Left ventricle myocardium inferior (tissue), 1 donor: ENCODE data around the gene CREB5. TPM values are rescaled to one million over a fixed set of nuclear protein-coding genes. Genes with fewer than 3 reads are reported as not detected.
A peak's percentile ranks its signal among the peaks of the same experiment; 100 is the strongest.

Source experiments
- DNase-seq: peaks from one replicate; pipeline ENCODE4 v3.0.0-alpha.2; 2020
- H3K27ac ChIP-seq: fragments of 200-600 bp; replicated peaks from 2 replicates; pipeline ENCODE4 v1.8.0; 2021
- H3K27me3 ChIP-seq: fragments of 200-600 bp; 2 replicates; pipeline ENCODE4 v1.8.0; 2021; ENCODE audit warnings: low read depth
- H3K36me3 ChIP-seq: fragments of 200-600 bp; 2 replicates; pipeline ENCODE4 v1.8.0; 2021
- H3K4me1 ChIP-seq: fragments of 200-600 bp; 2 replicates; pipeline ENCODE4 v1.8.0; 2021
- H3K4me3 ChIP-seq: fragments of 200-600 bp; 2 replicates; pipeline ENCODE4 v1.8.0; 2021; ENCODE audit warnings: mild to moderate bottlenecking, moderate library complexity
- H3K9me3 ChIP-seq: fragments of 200-600 bp; replicated peaks from 2 replicates; pipeline ENCODE4 v1.8.0; 2021
- intact Hi-C: fragments of 100-400 bp; cut with micrococcal nuclease; formaldehyde crosslinking; loops from one replicate; pipeline ENCODE4 v1.11.0; 2022
- total RNA-seq: library from RNA; stranded (reverse); fragmentation: NEBNext Ultra II Directional; extraction: Animal tissue kit (Norgen Biotek cat#: 25700); gene quantifications from one replicate; pipeline ENCODE4 v1.2.1, GENCODE V29; 2021
- TF ChIP-seq, protein P1 (sequence below): fragments of 200-600 bp; IDR thresholded peaks from 2 replicates; pipeline ENCODE4 v1.8.0; 2021; ENCODE audit warnings: antibody characterized with exemption, mild to moderate bottlenecking, borderline replicate concordance
- donor health status: DM: no; HTN: yes; CAD: no; lungs with severe emphysema.

CREB5 gene
- total RNA-seq, 1 donor from 2014 or later: 9.8 TPM

DNA sequence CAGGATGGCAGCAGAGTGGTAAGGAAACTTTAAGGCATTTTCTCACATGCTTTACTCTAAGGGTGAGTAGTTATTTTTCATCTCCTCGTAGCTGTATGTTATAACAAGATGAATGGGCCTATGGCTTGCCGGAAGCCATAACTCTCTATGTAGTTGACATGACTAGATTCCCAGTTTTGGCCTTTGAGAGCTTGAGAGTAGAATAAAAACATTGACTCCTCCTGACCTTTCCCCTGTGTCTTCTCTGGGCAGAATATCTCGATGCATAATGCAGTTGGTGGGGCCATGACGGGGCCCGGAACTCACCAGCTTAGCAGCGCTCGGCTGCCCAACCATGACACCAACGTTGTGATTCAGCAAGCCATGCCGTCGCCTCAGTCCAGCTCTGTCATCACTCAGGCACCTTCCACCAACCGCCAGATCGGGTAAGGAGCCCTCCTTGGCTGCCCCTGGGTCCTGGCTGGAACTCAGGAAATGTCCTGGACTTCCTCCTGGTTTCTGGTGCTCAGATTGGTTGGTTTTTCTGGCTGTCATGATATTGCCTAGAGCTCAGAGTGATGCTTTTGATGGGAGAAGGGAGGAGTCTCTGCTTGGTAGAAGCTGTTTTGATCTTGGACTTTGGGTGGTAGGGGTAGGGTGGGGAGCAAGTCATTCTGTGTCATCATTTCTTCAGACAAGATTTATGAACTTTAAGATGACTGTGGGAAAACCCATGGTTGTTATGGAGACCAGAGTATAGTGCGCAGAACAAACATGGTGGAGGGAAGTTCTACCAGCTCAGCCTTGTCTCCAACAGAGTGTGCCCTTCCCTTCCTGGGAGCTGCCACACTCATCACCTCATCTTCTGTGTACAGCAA is 158.0 kb downstream of the CREB5 start:
- H3K9me3 ChIP-seq: no peaks in the 10 kb centered on the region
- TF ChIP-seq, protein P1, sequence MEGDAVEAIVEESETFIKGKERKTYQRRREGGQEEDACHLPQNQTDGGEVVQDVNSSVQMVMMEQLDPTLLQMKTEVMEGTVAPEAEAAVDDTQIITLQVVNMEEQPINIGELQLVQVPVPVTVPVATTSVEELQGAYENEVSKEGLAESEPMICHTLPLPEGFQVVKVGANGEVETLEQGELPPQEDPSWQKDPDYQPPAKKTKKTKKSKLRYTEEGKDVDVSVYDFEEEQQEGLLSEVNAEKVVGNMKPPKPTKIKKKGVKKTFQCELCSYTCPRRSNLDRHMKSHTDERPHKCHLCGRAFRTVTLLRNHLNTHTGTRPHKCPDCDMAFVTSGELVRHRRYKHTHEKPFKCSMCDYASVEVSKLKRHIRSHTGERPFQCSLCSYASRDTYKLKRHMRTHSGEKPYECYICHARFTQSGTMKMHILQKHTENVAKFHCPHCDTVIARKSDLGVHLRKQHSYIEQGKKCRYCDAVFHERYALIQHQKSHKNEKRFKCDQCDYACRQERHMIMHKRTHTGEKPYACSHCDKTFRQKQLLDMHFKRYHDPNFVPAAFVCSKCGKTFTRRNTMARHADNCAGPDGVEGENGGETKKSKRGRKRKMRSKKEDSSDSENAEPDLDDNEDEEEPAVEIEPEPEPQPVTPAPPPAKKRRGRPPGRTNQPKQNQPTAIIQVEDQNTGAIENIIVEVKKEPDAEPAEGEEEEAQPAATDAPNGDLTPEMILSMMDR: no peak
- DNase-seq: no peak
- H3K27me3 ChIP-seq: no peaks in the 10 kb centered on the region
- no peak overlapping the region for H3K4me3 ChIP-seq
- H3K4me1 ChIP-seq: peaks cover 20% of the 10 kb centered on the region
- intact Hi-C loops: no loop called here
- H3K36me3 ChIP-seq: no peaks in the 10 kb centered on the region
- H3K27ac ChIP-seq: no peak overlapping the region

DNA sequence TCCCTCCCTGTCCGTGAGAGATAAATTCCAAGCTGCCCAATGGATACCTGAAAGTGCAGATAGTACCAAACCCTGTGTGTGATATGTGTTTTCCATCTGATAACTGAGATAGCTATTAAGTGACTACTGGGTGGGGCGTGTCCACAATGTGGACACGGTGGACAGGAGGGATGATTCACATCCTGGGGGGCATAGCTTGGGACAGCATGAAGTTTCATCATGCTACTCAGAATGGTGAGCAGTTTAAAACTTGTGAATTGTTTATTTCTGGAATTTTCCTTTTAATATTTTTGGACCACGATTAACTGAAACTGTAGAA is 158.6 kb downstream of the CREB5 start:
- Histone ChIP-seq H3K27me3 (no peaks in the 10 kb centered on the region), H3K36me3 (no peaks in the 10 kb centered on the region), H3K4me1 (peaks cover 20% of the 10 kb centered on the region), H3K27ac (no peak overlapping the region), H3K9me3 (no peaks in the 10 kb centered on the region), H3K4me3 (no peak overlapping the region)
- intact Hi-C loops: no loop called here
- TF ChIP-seq, protein P1: no peak
- DNase-seq: no peak

DNA sequence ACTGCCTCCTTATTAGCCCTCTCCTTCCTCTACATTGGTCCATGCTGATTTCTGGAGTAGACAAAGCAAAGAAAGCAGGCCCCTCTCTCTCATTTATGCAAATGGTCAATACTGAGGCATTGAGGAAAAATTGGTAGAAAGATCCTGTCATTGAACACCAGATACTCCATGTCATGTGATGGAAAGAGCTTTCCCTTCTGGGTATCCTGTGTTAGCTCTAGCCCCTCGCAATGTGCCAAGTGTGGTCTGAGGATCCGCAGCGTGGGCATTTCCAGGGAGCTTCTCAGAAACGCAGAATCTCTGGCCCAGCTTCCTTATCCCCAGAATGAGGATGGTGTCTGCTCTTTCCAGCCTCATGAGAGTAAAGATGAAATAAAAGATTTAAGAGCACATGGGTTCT is 159.1 kb downstream of the CREB5 start:
- no peak for DNase-seq
- TF ChIP-seq, protein P1: no peak
- intact Hi-C loops: no loop called here
- Histone ChIP-seq H3K4me1 (peaks cover 23% of the 10 kb centered on the region), H3K9me3 (no peaks in the 10 kb centered on the region), H3K27me3 (no peaks in the 10 kb centered on the region), H3K36me3 (no peaks in the 10 kb centered on the region), H3K27ac (no peak overlapping the region), H3K4me3 (no peak overlapping the region)

DNA sequence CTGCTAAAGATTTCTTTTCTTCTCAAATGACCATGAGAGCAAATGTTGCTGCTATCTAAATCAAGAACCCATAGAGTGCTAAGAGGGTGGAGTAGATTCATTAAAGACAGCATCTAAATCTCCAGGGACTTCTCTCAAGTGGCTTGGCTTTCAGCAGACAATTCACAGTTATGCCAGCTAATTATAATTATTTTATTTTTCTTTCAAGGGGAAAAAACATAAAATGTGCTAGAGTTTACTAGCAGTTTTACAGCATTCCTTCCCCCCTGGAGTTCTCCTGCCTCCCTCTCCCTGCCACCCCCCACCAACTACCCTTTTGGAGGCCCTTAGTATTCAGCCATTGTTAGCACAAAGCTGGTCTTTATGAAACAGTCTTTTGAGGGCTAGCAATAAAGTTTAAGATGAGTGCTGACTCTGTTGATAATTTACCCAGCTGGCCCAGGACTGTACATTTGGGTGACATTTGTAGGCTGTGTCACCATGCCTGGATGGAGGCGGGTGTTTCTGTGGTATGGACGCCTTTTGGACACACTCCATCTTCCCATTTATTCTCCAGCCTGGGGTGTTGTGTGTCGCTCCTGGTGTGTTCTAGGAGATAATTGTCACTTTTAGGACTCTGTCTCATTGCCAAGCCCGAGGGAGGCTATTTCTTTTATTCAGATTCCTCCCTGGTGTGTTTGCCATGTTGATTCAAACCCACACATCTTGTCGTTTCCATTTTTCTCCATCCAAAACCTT is 160.2 kb downstream of the CREB5 start:
- no peaks in the 10 kb centered on the region for H3K36me3 ChIP-seq
- DNase-seq: no peak
- no peaks in the 10 kb centered on the region for H3K9me3 ChIP-seq
- TF ChIP-seq, protein P1: no peak
- no peak overlapping the region for H3K4me3 ChIP-seq
- H3K4me1 ChIP-seq: peaks cover 30% of the 10 kb centered on the region
- intact Hi-C loops: no loop called here
- no peaks in the 10 kb centered on the region for H3K27me3 ChIP-seq
- no peak overlapping the region for H3K27ac ChIP-seq

DNA sequence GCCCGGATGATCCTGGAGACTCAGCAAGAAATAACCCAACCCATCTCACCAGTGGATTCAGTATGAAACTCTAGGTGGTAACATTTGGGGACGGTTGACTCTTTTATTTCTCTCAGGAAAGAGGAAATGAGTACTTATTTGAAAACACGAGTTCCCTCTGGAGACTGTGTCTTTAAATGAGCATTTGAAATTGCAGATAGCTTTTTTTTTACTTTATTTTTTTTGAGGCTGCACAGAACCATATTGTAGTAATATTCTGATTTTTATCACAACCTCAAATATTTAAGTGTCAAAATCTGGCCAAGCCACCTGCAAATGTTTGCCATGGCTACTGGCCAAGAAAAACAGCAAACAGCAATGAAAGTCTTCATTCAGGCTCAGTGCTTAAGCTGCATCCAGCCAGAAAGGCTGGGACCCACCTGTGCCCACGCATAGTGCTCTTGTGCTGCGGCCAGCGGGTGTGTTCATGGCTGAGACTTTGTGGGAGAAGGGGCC is 160.8 kb downstream of the CREB5 start:
- DNase-seq: peak; percentile 19
- Histone ChIP-seq H3K9me3 (no peaks in the 10 kb centered on the region), H3K36me3 (no peaks in the 10 kb centered on the region), H3K27me3 (no peaks in the 10 kb centered on the region), H3K4me3 (no peak overlapping the region), H3K4me1 (peaks cover 30% of the 10 kb centered on the region), H3K27ac (no peak overlapping the region)
- TF ChIP-seq, protein P1: no peak
- intact Hi-C loops: no loop called here
